Natural killer cell (primary cell): ENCODE data around the gene PTPRN2. TPM values are rescaled to one million over a fixed set of nuclear protein-coding genes. Genes with fewer than 3 reads are reported as not detected.

ENCODE experiments used
- ATAC-seq, 3 donors: fragments of 150-1000 bp in 2 of 3; fragments of 200-7000 bp in 1 of 3; cut with Tn5 transposase; 1 replicate in 1 of 3; 2 replicates in 2 of 3; pipeline ENCODE4 v1.10.0; 2021; ENCODE audit warnings: mild to moderate bottlenecking in 2 of 3, moderate library complexity in 2 of 3
- DNase-seq, 2 donors: peaks; one replicate each; pipeline versions ENCODE4 v3.0.0 to v3.0.0-alpha.2; 2013 to 2021; ENCODE audit warnings: mixed read lengths in 1 of 2
- H3K27ac ChIP-seq: one replicate; pipeline ENCODE4 v1.5.1; 2013; ENCODE audit warnings: mild to moderate bottlenecking, low read length
- H3K27me3 ChIP-seq: one replicate; pipeline ENCODE4 v1.6.1; 2013; ENCODE audit warnings: low read length; ENCODE audit not compliant: control insufficient read depth, insufficient read depth
- H3K36me3 ChIP-seq: one replicate; pipeline ENCODE4 v1.6.1; 2013; ENCODE audit warnings: low read length; ENCODE audit not compliant: control insufficient read depth, insufficient read depth
- H3K4me1 ChIP-seq: one replicate; pipeline ENCODE4 v1.6.1; 2013; ENCODE audit warnings: low read length; ENCODE audit not compliant: control insufficient read depth, insufficient read depth
- H3K4me3 ChIP-seq: one replicate; pipeline ENCODE4 v1.5.1; 2013; ENCODE audit warnings: low read length
- H3K9me3 ChIP-seq: one replicate; pipeline ENCODE4 v1.6.1; 2013; ENCODE audit warnings: low read length; ENCODE audit not compliant: control insufficient read depth, insufficient read depth
- H3K27ac Mint-ChIP-seq, 2 donors: one replicate each; pipeline ENCODE4 v1.8.0; 2022; ENCODE audit warnings: mild to moderate bottlenecking in 2 of 2, mixed read lengths in 2 of 2, moderate library complexity in 1 of 2
- H3K27me3 Mint-ChIP-seq, 2 donors: one replicate each; pipeline ENCODE4 v1.8.0; 2022; ENCODE audit warnings: low read depth in 2 of 2, mixed read lengths in 2 of 2
- H3K36me3 Mint-ChIP-seq: one replicate; pipeline ENCODE4 v1.8.0; 2022; ENCODE audit warnings: mixed read lengths
- H3K4me1 Mint-ChIP-seq, 2 donors: one replicate each; pipeline ENCODE4 v1.8.0; 2022; ENCODE audit warnings: mixed read lengths in 2 of 2
- H3K4me3 Mint-ChIP-seq: one replicate; pipeline ENCODE4 v1.8.0; 2022; ENCODE audit warnings: mild to moderate bottlenecking, moderate library complexity, mixed read lengths
- H3K9me3 Mint-ChIP-seq, 2 donors: one replicate each; pipeline ENCODE4 v1.8.0; 2022; ENCODE audit warnings: mixed read lengths in 2 of 2
- WGBS: methylation state at CpG from one replicate; pipeline ENCODE4 v1.1.7; 2013; ENCODE audit warnings: missing lambda C conversion rate; ENCODE audit not compliant: insufficient coverage; 5-methylcytosine and 5-hydroxymethylcytosine counted together
- intact Hi-C: fragments of 100-400 bp; cut with micrococcal nuclease; formaldehyde crosslinking; loops from one replicate; pipeline ENCODE4 v1.14.2; 2022
- total RNA-seq, 4 donors: library from RNA; stranded (reverse); fragments of 120-200 nt in 1 of 4; gene quantifications; one replicate each; pipeline versions ENCODE4 v1.2.3 to v1.2.4, GENCODE V29; 2013 to 2022
- TF ChIP-seq, protein P1 (sequence below): fragments of 200-600 bp; IDR thresholded peaks from one replicate; pipeline ENCODE4 v1.8.0; 2022; ENCODE audit warnings: antibody characterized with exemption

The PTPRN2 gene
- total RNA-seq, 3 donors from 2014 or later (not counting 1 experiment from before 2014, with no cell fraction given), result 1.3 to 2.5 (median 1.9) TPM

DNA sequence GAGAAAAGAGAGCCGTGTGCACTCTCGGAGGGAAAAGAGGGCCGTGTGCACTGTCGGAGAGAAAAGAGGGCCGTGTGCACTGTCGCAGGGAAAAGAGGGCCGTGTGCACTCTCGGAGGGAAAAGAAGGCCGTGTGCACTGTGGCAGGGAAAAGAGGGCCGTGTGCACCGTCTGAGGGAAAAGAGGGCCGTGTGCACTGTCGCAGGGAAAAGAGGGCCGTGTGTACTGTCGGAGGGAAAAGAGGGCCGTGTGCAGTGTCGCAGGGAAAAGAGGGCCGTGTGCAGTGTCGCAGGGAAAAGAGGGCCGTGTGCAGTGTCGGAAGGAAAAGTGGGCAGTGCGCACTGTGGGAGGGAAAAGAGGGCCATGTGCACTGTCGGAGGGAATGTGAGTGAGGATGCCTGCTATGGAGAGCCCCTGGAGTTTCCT, 1062.1 kb downstream of the PTPRN2 start:
- Histone ChIP-seq H3K4me3 (no peak overlapping the region), H3K9me3 (no peaks in the 10 kb centered on the region), H3K4me1 (no peaks in the 10 kb centered on the region), H3K36me3 (no peaks in the 10 kb centered on the region), H3K27ac (no peak overlapping the region), H3K27me3 (no peaks in the 10 kb centered on the region)
- intact Hi-C loops, result no loop called here
- ATAC-seq, result no peak
- no peaks in the 10 kb centered on the region for H3K9me3 Mint-ChIP-seq
- DNase-seq, result no peak
- no peaks in the 10 kb centered on the region for H3K36me3 Mint-ChIP-seq
- H3K4me3 Mint-ChIP-seq, result no peak overlapping the region
- H3K27me3 Mint-ChIP-seq, result peaks cover 14 to 18% of the 10 kb centered on the region in 2 donors
- WGBS, result 88% methylated on average over 23 of the region's 23 CpGs
- no peaks in the 10 kb centered on the region for H3K4me1 Mint-ChIP-seq
- H3K27ac Mint-ChIP-seq, result no peak overlapping the region
- TF ChIP-seq, protein P1, sequence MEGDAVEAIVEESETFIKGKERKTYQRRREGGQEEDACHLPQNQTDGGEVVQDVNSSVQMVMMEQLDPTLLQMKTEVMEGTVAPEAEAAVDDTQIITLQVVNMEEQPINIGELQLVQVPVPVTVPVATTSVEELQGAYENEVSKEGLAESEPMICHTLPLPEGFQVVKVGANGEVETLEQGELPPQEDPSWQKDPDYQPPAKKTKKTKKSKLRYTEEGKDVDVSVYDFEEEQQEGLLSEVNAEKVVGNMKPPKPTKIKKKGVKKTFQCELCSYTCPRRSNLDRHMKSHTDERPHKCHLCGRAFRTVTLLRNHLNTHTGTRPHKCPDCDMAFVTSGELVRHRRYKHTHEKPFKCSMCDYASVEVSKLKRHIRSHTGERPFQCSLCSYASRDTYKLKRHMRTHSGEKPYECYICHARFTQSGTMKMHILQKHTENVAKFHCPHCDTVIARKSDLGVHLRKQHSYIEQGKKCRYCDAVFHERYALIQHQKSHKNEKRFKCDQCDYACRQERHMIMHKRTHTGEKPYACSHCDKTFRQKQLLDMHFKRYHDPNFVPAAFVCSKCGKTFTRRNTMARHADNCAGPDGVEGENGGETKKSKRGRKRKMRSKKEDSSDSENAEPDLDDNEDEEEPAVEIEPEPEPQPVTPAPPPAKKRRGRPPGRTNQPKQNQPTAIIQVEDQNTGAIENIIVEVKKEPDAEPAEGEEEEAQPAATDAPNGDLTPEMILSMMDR, result no peak

DNA sequence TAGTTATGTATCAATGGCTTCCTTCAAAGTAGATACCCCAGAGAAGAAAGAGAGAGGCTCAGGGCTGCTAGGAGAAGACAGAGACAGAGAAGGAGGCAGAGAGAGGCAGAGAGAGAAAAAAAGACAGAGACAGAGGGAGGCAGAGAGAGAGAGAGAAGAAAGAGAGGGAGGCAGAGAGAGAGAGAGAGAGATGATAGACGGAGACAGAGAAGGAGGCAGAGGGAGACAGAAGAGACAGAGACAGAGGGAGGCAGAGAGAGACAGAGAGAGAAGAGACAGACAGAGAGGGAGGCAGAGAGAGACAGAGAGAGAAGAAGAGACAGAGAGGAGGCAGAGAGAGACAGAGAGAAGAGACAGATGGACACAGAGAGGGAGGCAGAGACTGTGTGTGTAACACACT, 1062.9 kb downstream of the PTPRN2 start:
- Mint-ChIP-seq H3K27ac (no peak overlapping the region), H3K36me3 (no peaks in the 10 kb centered on the region), H3K4me3 (no peak overlapping the region), H3K9me3 (no peaks in the 10 kb centered on the region), H3K27me3 (peaks cover 14 to 18% of the 10 kb centered on the region in 2 donors), H3K4me1 (no peaks in the 10 kb centered on the region)
- 90% methylated on average over 1 of the region's 1 CpG for WGBS
- H3K4me3 ChIP-seq, result no peak overlapping the region
- H3K27me3 ChIP-seq, result no peaks in the 10 kb centered on the region
- DNase-seq (no peak), ATAC-seq (no peak)
- H3K36me3 ChIP-seq, result no peaks in the 10 kb centered on the region
- no peaks in the 10 kb centered on the region for H3K4me1 ChIP-seq
- H3K27ac ChIP-seq, result no peak overlapping the region
- TF ChIP-seq, protein P1, result no peak
- no peaks in the 10 kb centered on the region for H3K9me3 ChIP-seq
- intact Hi-C loops, result no loop called here

DNA sequence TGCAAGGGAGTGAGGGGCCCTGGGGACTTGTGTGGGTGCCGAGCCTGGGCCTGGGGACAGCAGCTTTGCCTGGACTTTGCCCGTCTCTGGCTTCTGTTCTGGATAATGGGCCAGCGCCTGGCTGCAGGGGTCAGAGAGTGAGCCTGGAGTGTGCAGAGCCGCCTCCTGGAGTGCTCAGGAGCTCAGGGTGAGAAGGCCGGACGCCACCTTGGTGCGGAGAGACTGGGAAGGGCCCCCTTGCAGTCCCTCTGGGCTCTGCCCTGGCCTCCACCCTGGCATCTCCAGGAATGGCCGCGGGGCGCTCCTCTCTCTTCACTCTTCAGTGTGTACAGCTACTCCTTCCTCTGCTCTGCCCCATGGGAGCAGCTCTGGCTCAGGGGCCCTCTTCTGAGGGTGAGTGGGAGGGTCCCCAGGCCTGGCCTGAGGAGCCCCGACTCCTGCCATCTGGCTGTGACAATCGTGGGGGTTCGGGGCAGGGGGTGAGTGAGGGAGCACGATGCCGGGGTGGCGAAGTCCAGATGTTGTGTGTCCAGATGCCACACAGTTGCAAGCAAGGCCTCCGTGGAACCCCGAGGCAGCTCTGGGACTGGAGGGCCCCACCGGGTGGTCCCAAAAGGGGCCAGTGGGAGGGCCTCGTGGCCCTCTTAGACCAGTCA, 1063.7 kb downstream of the PTPRN2 start:
- no peaks in the 10 kb centered on the region for H3K36me3 Mint-ChIP-seq
- H3K27me3 Mint-ChIP-seq, result peaks cover 14 to 18% of the 10 kb centered on the region in 2 donors
- Histone ChIP-seq H3K4me1 (no peaks in the 10 kb centered on the region), H3K4me3 (no peak overlapping the region), H3K27ac (no peak overlapping the region), H3K27me3 (no peaks in the 10 kb centered on the region), H3K36me3 (no peaks in the 10 kb centered on the region), H3K9me3 (no peaks in the 10 kb centered on the region)
- no peaks in the 10 kb centered on the region for H3K9me3 Mint-ChIP-seq
- no peak for ATAC-seq
- 89% methylated on average over 20 of the region's 20 CpGs for WGBS
- no peaks in the 10 kb centered on the region for H3K4me1 Mint-ChIP-seq
- TF ChIP-seq, protein P1, result no peak
- DNase-seq, result no peak
- H3K27ac Mint-ChIP-seq, result no peak overlapping the region
- H3K4me3 Mint-ChIP-seq, result no peak overlapping the region
- intact Hi-C loops, result no loop called here

DNA sequence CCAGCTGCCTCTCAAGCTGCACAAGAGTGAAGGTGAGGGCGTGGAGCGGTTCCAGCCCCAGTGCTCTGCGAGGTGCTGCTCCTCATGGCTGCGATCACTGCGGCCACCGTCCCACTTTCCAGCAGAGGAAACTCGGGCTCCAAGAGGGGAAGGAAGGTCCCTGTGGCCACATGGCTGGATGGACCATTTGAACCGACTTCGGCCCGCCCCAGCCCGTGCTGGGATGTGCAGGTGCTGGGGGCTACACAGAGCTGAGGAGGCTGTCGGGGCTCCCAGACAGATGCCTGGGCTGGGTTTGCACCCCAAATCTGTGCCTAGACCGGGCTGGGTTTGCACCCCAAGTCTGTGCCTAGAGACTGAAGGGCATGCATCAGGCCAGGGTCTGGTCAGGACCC, 1064.3 kb downstream of the PTPRN2 start:
- H3K27ac Mint-ChIP-seq, result no peak overlapping the region
- H3K36me3 Mint-ChIP-seq, result no peaks in the 10 kb centered on the region

More for the DNA sequence above, 1064.3 kb downstream of the PTPRN2 start:
- no peak for ATAC-seq
- intact Hi-C loops, result no loop called here
- Histone ChIP-seq H3K36me3 (no peaks in the 10 kb centered on the region), H3K4me1 (no peaks in the 10 kb centered on the region), H3K27me3 (no peaks in the 10 kb centered on the region), H3K4me3 (no peak overlapping the region), H3K27ac (no peak overlapping the region), H3K9me3 (no peaks in the 10 kb centered on the region)
- TF ChIP-seq, protein P1, result no peak
- Mint-ChIP-seq H3K4me3 (no peak overlapping the region), H3K27me3 (peaks cover 14 to 18% of the 10 kb centered on the region in 2 donors), H3K9me3 (no peaks in the 10 kb centered on the region), H3K4me1 (no peaks in the 10 kb centered on the region)
- WGBS, result 90% methylated on average over 13 of the region's 13 CpGs
- DNase-seq, result no peak
